Erythroblast (primary cell): ENCODE data around the gene CCM2.

Experiments used
- GATA1 ChIP-seq: IDR thresholded peaks from 2 replicates; pipeline ENCODE4 v1.6.1; 2011; ENCODE audit warnings: low read depth, mild to moderate bottlenecking, control low read depth, low read length, moderate library complexity
- POLR2A ChIP-seq: IDR thresholded peaks from 2 replicates; pipeline ENCODE4 v1.6.1; 2011; ENCODE audit warnings: mild to moderate bottlenecking, low read length

- no peak for TF ChIP-seq POLR2A
- no peak for TF ChIP-seq GATA1
These were observed 82.2 kb downstream of the CCM2 start for GRCh38 chr7:45082031-45082830.
